ENCODE results near the gene ABCE1.

The ABCE1 gene

DNA sequence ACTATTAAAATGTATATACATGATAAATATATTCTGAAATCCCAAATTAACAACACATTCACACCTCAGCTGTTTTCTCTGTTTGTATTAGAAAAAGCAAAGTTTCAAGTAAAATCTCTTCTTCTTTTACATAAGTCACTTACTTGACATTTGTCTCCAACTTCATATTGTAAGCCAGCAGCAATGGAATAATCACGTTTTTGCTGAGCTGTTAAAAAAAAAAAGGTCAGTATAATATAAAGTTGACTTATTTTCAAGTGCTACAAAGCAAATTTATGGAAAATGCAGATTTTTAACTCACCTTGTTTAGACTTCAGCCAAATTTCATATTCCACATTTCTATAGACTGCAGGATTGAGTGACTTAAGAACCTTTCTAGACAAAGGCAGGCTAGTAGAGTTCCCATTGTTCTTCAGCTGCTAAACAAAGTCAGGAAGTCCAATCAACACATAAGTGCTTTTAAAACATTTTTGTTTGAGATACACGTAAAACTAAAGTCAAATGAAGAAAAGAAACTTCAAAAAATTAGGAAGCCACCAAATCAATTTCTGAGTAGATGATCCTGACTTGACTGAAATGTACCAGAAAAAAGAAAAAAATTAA lies 57.3 kb downstream of the ABCE1 start:
- FAIRE-seq (peak; percentile 35), DNase-seq (ENCODE audit: insufficient read length, low spot score) (no peak)
- TF ChIP-seq, protein P1, sequence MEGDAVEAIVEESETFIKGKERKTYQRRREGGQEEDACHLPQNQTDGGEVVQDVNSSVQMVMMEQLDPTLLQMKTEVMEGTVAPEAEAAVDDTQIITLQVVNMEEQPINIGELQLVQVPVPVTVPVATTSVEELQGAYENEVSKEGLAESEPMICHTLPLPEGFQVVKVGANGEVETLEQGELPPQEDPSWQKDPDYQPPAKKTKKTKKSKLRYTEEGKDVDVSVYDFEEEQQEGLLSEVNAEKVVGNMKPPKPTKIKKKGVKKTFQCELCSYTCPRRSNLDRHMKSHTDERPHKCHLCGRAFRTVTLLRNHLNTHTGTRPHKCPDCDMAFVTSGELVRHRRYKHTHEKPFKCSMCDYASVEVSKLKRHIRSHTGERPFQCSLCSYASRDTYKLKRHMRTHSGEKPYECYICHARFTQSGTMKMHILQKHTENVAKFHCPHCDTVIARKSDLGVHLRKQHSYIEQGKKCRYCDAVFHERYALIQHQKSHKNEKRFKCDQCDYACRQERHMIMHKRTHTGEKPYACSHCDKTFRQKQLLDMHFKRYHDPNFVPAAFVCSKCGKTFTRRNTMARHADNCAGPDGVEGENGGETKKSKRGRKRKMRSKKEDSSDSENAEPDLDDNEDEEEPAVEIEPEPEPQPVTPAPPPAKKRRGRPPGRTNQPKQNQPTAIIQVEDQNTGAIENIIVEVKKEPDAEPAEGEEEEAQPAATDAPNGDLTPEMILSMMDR (IDR thresholded peaks at IDR 0.05; ENCODE audit: insufficient read depth, missing control alignments): no peak

DNA sequence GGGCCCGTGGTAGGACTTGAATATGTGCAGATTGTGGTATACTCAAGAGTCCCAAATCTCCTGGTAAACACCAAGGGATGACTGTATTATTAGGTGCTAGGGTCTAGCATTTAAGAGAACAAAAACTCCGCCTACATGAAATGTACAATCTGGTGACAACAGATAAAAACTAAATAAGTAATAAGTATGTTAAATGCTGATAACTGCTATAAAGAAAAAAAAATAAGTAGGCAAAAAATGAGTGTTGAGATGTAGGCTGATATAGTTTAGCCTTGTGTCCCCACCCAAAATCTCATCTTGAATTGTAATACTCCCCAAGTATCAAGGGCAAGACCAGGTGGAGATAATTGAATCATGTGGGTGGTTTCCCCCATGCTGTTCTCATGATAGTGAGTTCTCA lies 58.9 kb downstream of the ABCE1 start:
- FAIRE-seq: no peak
- DNase-seq (ENCODE audit: insufficient read length, low spot score): no peak
- TF ChIP-seq, protein P1 (IDR thresholded peaks at IDR 0.05; ENCODE audit: insufficient read depth, missing control alignments): no peak

DNA sequence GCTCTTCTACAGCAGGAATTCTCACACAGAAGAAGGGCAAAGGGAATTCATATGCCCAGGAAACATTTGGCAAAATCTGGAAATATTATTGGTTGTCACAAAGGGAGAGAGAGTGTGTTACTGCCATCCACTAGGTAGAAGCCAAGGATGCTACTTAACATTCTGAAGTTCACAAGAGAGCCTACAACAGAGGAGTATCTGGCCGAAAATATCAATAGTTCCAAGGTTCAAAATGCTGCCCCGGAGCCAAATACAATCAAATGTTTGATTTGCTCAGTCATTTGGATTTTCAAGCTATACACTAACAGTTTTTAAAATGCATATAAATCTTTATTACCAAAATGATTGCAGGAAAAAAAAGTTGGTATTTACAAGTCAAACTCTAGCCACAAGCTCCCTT lies 63.4 kb downstream of the ABCE1 start:
- TF ChIP-seq, protein P1 (IDR thresholded peaks at IDR 0.05; ENCODE audit: insufficient read depth, missing control alignments): no peak
- FAIRE-seq (no peak), DNase-seq (ENCODE audit: insufficient read length, low spot score) (no peak)

DNA sequence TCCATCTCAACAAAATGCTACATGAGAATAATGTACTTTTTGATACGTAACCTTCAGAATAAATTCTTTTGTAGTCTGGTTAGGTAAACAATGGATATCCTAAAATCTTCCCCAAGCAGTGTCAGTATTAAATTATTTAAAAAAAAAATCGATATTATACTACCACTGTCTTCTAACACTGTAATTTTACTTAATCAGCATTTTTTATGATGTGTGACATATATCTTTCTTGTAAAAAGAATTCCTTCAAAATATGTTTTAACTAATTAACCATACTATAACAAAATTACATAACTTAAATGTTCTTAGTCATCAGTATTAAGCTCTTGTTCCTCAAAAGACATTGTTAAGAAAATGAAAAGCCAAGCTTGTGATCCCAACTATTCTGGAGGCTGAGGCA lies 69.8 kb downstream of the ABCE1 start:
- TF ChIP-seq, protein P1 (IDR thresholded peaks at IDR 0.05; ENCODE audit: insufficient read depth, missing control alignments): no peak
- no peak for DNase-seq (ENCODE audit: insufficient read length, low spot score)
- no peak for FAIRE-seq

DNA sequence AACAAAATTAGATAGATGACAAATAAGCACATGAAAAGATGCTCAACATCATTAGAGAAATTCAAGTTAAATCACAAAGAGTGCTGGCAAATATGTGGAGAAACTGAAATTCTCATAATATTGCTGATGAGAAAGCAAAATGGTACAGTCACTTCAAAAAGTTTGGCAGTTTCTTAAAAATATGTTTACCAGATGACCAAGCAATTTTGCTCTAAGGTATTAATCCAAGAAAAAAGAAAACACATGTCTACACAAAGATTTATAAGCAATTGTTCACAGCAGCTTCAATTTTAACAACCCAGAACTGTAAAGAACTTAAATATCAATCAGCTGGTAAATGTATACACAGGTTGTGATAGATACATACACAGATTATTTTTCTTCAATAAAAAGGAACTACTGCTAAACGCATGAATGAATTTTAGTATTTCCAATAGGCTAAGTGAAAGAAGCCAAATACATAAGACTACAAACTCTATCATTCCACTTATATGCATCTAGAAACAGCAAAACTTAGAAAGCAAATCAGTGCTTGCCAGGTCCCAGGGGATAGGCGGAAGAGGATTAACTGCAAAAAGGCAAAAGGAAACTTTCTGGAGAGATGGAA lies 70.6 kb downstream of the ABCE1 start:
- FAIRE-seq: peak; percentile 35
- TF ChIP-seq, protein P1 (IDR thresholded peaks at IDR 0.05; ENCODE audit: insufficient read depth, missing control alignments): no peak
- no peak for DNase-seq (ENCODE audit: insufficient read length, low spot score)

DNA sequence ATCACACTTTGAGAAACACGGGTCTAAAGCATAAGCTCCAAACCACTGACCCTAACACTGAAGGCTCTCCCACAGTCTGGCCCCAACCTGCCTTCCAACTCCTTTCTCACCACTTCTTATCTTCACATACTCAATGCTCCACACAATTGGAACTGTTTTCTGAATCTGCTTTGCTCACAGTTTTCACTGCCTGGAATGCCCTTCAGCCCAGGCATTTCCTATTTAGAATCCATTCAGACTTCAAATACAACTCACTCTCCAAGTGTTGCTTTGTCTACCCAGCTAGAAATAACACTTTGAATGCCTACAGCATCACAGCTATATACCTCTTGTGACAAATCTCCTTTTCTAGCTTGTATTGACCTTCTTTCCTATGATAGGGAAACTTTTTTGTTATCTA lies 72.1 kb downstream of the ABCE1 start:
- FAIRE-seq (no peak), DNase-seq (ENCODE audit: insufficient read length, low spot score) (no peak)
- TF ChIP-seq, protein P1 (IDR thresholded peaks at IDR 0.05; ENCODE audit: insufficient read depth, missing control alignments): no peak

DNA sequence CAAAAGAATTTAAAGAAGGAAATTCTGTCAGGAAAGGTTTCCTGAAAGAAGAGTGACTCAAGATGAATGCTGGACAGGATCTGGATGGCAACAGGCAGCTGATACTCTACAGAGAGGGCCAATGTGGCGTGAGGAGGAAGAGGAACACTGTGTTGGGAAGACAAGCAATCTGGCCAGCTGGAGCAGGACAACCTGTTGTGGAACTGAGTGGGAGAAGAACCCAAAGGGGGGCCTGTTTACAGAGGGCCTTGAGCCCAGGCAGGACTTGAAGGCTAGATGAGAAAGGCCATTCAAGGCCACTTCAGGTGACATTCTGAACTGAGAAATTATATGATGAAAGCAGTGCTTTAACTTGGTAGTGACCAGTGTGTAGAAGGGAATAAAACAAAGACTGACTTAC lies 73.8 kb downstream of the ABCE1 start:
- DNase-seq (ENCODE audit: insufficient read length, low spot score): no peak
- no peak for FAIRE-seq
- TF ChIP-seq, protein P1 (IDR thresholded peaks at IDR 0.05; ENCODE audit: insufficient read depth, missing control alignments): no peak

All from D721Med (cell line).